Thyroid gland (tissue), 4 donors: Measurements from ENCODE around the gene LRFN2. TPM values are rescaled to one million over a fixed set of nuclear protein-coding genes. Genes with fewer than 3 reads are reported as not detected.

Experiments
- DNase-seq, 2 donors: peaks; one replicate each; pipeline ENCODE4 v3.0.0-alpha.2; 2019
- H3K27ac ChIP-seq, 3 donors: fragments of 200-600 bp; sonication (generic); 1 replicate in 2 of 3; 2 replicates in 1 of 3; pipeline ENCODE4 v1.5.1; 2016 to 2019; ENCODE audit warnings: mild to moderate bottlenecking in 1 of 3, moderate library complexity in 1 of 3
- H3K27me3 ChIP-seq: fragments of 200-600 bp; sonication (generic); one replicate; pipeline ENCODE4 v1.5.1; 2019
- H3K36me3 ChIP-seq, 2 donors: fragments of 200-600 bp; sonication (generic); one replicate each; pipeline ENCODE4 v1.5.1; 2016 to 2019
- H3K4me1 ChIP-seq, 2 donors: fragments of 200-600 bp; sonication (generic); one replicate each; pipeline ENCODE4 v1.5.1; 2017 to 2019
- H3K4me3 ChIP-seq, 3 donors: fragments of 200-600 bp; sonication (generic); replicated peaks in 1 of 3; 1 replicate in 2 of 3; 2 replicates in 1 of 3; pipeline ENCODE4 v1.5.1; 2016; ENCODE audit warnings: mild to moderate bottlenecking in 1 of 3
- H3K9me3 ChIP-seq: fragments of 200-600 bp; sonication (generic); one replicate; pipeline ENCODE4 v1.5.1; 2017
- CTCF ChIP-seq, 6 experiments: fragments of 200-600 bp in 3 of 6; fragments of 450-650 bp in 3 of 6; sonication (generic) in 3 of 6; IDR thresholded peaks; one replicate each; pipeline ENCODE4 v1.5.1; 2016 to 2019; ENCODE audit warnings: antibody characterized with exemption in 6 of 6, mild to moderate bottlenecking in 2 of 6, inconsistent platforms in 1 of 6, moderate library complexity in 1 of 6
- POLR2A ChIP-seq, 2 donors: fragments of 450-650 bp; IDR thresholded peaks; one replicate each; pipeline ENCODE4 v1.6.1; 2017; ENCODE audit warnings: antibody characterized with exemption in 2 of 2, mild to moderate bottlenecking in 2 of 2, moderate library complexity in 1 of 2
- WGBS, 2 donors: methylation state at CpG; one replicate each; pipeline ENCODE4 v1.1.5; 2017; 5-methylcytosine and 5-hydroxymethylcytosine counted together
- intact Hi-C: fragments of 100-400 bp; cut with DNase I; formaldehyde crosslinking; loops from one replicate; pipeline ENCODE4 v1.15.1; 2023
- total RNA-seq, 4 donors: library from RNA; depleted of rRNA; stranded (reverse); fragments of >200 nt; gene quantifications; one replicate each; pipeline ENCODE4 v1.2.3, GENCODE V29; 2016

The LRFN2 gene
- total RNA-seq, 4 donors from 2014 or later, result 0.13 TPM; not detected in 3

GRCh38 chr6:40460380-40460779, 126.8 kb downstream of the LRFN2 start:
- TF ChIP-seq CTCF (IDR thresholded peaks at IDR 0.05) (no peak), POLR2A (IDR thresholded peaks at IDR 0.05) (no peak)
- Histone ChIP-seq H3K4me3 (no peak overlapping the region), H3K36me3 (no peaks in the 10 kb centered on the region), H3K9me3 (no peaks in the 10 kb centered on the region), H3K4me1 (no peaks in the 10 kb centered on the region), H3K27me3 (no peaks in the 10 kb centered on the region), H3K27ac (no peak overlapping the region)
- intact Hi-C loops, result no loop called here
- no peak for DNase-seq
- 83 to 95% methylated on average over 1 of the region's 1 CpG for WGBS, 2 donors

- DNase-seq, result no peak
- no peak overlapping the region for H3K27ac ChIP-seq
- no peaks in the 10 kb centered on the region for H3K9me3 ChIP-seq
- H3K4me3 ChIP-seq, result no peak overlapping the region
- H3K4me1 ChIP-seq, result no peaks in the 10 kb centered on the region
- 89 to 100% methylated on average over 1 of the region's 1 CpG for WGBS, 2 donors
- intact Hi-C loops, result no loop called here
- TF ChIP-seq CTCF (IDR thresholded peaks at IDR 0.05) (no peak), POLR2A (IDR thresholded peaks at IDR 0.05) (no peak)
- no peaks in the 10 kb centered on the region for H3K36me3 ChIP-seq
- no peaks in the 10 kb centered on the region for H3K27me3 ChIP-seq
Measured at GRCh38 chr6:40457261-40457660, 129.9 kb downstream of the LRFN2 start.

- 66 to 71% methylated on average over 5 of the region's 5 CpGs for WGBS, 2 donors
- intact Hi-C loops, result no loop called here
- no peak overlapping the region for H3K27ac ChIP-seq
- no peak for DNase-seq
- no peaks in the 10 kb centered on the region for H3K9me3 ChIP-seq
- no peaks in the 10 kb centered on the region for H3K27me3 ChIP-seq
- TF ChIP-seq CTCF (IDR thresholded peaks at IDR 0.05) (no peak), POLR2A (IDR thresholded peaks at IDR 0.05) (no peak)
- no peaks in the 10 kb centered on the region for H3K36me3 ChIP-seq
- no peaks in the 10 kb centered on the region for H3K4me1 ChIP-seq
- no peak overlapping the region for H3K4me3 ChIP-seq
Measured at GRCh38 chr6:40456390-40457013, 130.7 kb downstream of the LRFN2 start.

GRCh38 chr6:40455686-40456389, 131.3 kb downstream of the LRFN2 start:
- TF ChIP-seq CTCF (IDR thresholded peaks at IDR 0.05), result no peak
- TF ChIP-seq POLR2A (IDR thresholded peaks at IDR 0.05), result no peak
- 90 to 100% methylated on average over 1 of the region's 1 CpG for WGBS, 2 donors
- H3K27ac ChIP-seq, result no peak overlapping the region
- no peaks in the 10 kb centered on the region for H3K9me3 ChIP-seq
- intact Hi-C loops, result no loop called here
- no peaks in the 10 kb centered on the region for H3K36me3 ChIP-seq
- no peaks in the 10 kb centered on the region for H3K4me1 ChIP-seq
- no peaks in the 10 kb centered on the region for H3K27me3 ChIP-seq
- H3K4me3 ChIP-seq, result no peak overlapping the region
- no peak for DNase-seq

GRCh38 chr6:40450483-40450882, 136.7 kb downstream of the LRFN2 start:
- DNase-seq, result no peak
- no peaks in the 10 kb centered on the region for H3K4me1 ChIP-seq
- H3K27ac ChIP-seq, result no peak overlapping the region
- H3K27me3 ChIP-seq, result no peaks in the 10 kb centered on the region
- TF ChIP-seq CTCF (IDR thresholded peaks at IDR 0.05) (no peak), POLR2A (IDR thresholded peaks at IDR 0.05) (no peak)
- no peaks in the 10 kb centered on the region for H3K36me3 ChIP-seq
- H3K4me3 ChIP-seq, result no peak overlapping the region
- intact Hi-C loops, result no loop called here
- WGBS, 2 donors, result 76 to 82% methylated on average over 4 of the region's 4 CpGs
- no peaks in the 10 kb centered on the region for H3K9me3 ChIP-seq
